Prostate gland (tissue), 2 donors: Measurements from ENCODE around the gene TMEM86A.

Experiments
- POLR2A ChIP-seq: fragments of 450-650 bp; IDR thresholded peaks from one replicate; pipeline ENCODE4 v1.6.1; 2016; ENCODE audit warnings: antibody characterized with exemption, mild to moderate bottlenecking
- TF ChIP-seq, protein P1 (sequence below), 4 experiments: fragments of 200-600 bp in 2 of 4; fragments of 450-650 bp in 2 of 4; sonication (generic) in 2 of 4; IDR thresholded peaks; 1 replicate in 3 of 4; 2 replicates in 1 of 4; pipeline ENCODE4 v1.5.1; 2016 to 2019; ENCODE audit warnings: antibody characterized with exemption in 4 of 4, mild to moderate bottlenecking in 2 of 4, moderate library complexity in 2 of 4

DNA sequence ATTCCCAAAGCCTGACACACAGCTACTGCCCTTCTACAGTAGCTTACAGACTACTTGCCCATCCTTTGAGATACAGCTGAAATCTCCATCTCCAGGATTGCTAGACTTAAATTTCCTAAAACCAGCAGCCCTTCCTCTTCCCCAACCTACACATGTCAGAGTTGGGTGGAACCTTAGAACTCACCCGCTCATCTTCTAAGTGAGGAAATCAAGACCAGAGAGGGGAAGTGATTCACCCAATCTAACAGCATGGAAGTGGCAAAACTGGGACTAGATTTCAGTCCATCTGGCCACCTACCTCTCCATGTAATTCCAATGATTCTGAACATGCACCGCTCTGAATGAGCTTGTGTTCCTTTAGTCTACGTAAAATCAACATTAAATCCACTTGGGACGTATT, 1.0 kb upstream of the TMEM86A start:
- TF ChIP-seq, protein P1, sequence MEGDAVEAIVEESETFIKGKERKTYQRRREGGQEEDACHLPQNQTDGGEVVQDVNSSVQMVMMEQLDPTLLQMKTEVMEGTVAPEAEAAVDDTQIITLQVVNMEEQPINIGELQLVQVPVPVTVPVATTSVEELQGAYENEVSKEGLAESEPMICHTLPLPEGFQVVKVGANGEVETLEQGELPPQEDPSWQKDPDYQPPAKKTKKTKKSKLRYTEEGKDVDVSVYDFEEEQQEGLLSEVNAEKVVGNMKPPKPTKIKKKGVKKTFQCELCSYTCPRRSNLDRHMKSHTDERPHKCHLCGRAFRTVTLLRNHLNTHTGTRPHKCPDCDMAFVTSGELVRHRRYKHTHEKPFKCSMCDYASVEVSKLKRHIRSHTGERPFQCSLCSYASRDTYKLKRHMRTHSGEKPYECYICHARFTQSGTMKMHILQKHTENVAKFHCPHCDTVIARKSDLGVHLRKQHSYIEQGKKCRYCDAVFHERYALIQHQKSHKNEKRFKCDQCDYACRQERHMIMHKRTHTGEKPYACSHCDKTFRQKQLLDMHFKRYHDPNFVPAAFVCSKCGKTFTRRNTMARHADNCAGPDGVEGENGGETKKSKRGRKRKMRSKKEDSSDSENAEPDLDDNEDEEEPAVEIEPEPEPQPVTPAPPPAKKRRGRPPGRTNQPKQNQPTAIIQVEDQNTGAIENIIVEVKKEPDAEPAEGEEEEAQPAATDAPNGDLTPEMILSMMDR (IDR thresholded peaks at IDR 0.05), result no peak
- no peak for TF ChIP-seq POLR2A
